GM12878 (cell line): ENCODE measurements around the gene GDI2. TPM values are rescaled to one million over a fixed set of nuclear protein-coding genes. Genes with fewer than 3 reads are reported as not detected.

Experiments
- BRCA1 ChIP-seq: IDR thresholded peaks from 2 replicates; pipeline ENCODE4 v1.6.1; 2011; ENCODE audit warnings: low read depth, low read length, improper control_type of control experiment
- CTCF ChIP-seq, 3 experiments: IDR thresholded peaks in 2 of 3; conservative IDR thresholded peaks in 1 of 3; 2 replicates each; pipeline ENCODE4 v1.5.1; 2011; ENCODE audit warnings: low read depth in 3 of 3, low read length in 3 of 3, mild to moderate bottlenecking in 3 of 3, control low read depth in 2 of 3, moderate library complexity in 2 of 3, inconsistent platforms in 1 of 3, mixed read lengths in 1 of 3; ENCODE audit not compliant: control insufficient read depth in 2 of 3, insufficient read depth in 1 of 3; ENCODE audit errors: extremely low read depth in 1 of 3
- EGR1 ChIP-seq, 2 experiments: IDR thresholded peaks; 1 replicate in 1 of 2; 2 replicates in 1 of 2; pipeline ENCODE4 v1.6.1; 2011 to 2012; ENCODE audit warnings: low read depth in 2 of 2, low read length in 2 of 2, borderline replicate concordance in 1 of 2, mild to moderate bottlenecking in 1 of 2, moderate library complexity in 1 of 2
- FOXK2 ChIP-seq: fragments of 450-650 bp; IDR thresholded peaks from 2 replicates; pipeline ENCODE4 v1.6.1; 2017; ENCODE audit warnings: mild to moderate bottlenecking, moderate library complexity
- JUNB ChIP-seq: IDR thresholded peaks from 2 replicates; pipeline ENCODE4 v1.6.1; 2016; ENCODE audit warnings: antibody characterized with exemption, mild to moderate bottlenecking
- KLF5 ChIP-seq: fragments of 450-650 bp; IDR thresholded peaks from 2 replicates; pipeline ENCODE4 v1.6.1; 2014; ENCODE audit warnings: mild to moderate bottlenecking; ENCODE audit not compliant: partially characterized antibody
- MTA2 ChIP-seq: fragments of 450-650 bp; IDR thresholded peaks from 2 replicates; pipeline ENCODE4 v1.6.1; 2016; ENCODE audit warnings: low read depth, mild to moderate bottlenecking, moderate library complexity
- NFIC ChIP-seq: IDR thresholded peaks from 2 replicates; pipeline ENCODE4 v1.6.1; 2012; ENCODE audit warnings: low read depth, mild to moderate bottlenecking, inconsistent platforms, low read length, moderate library complexity
- NFXL1 ChIP-seq: fragments of 450-650 bp; IDR thresholded peaks from 2 replicates; pipeline ENCODE4 v1.6.1; 2017; ENCODE audit warnings: antibody characterized with exemption, mild to moderate bottlenecking, borderline replicate concordance
- NRF1 ChIP-seq: conservative IDR thresholded peaks from 2 replicates; pipeline ENCODE4 v1.6.1; 2011; ENCODE audit warnings: mild to moderate bottlenecking, low read depth, low read length, improper control_type of control experiment
- PKNOX1 ChIP-seq: fragments of 450-650 bp; IDR thresholded peaks from 2 replicates; pipeline ENCODE4 v1.6.1; 2016; ENCODE audit warnings: mild to moderate bottlenecking
- PML ChIP-seq: IDR thresholded peaks from 2 replicates; pipeline ENCODE4 v1.6.1; 2012; ENCODE audit warnings: low read length, inconsistent platforms
- POU2F2 ChIP-seq: IDR thresholded peaks from 3 replicates; pipeline ENCODE4 v1.6.1; 2011; ENCODE audit warnings: low read depth, mild to moderate bottlenecking, low read length, borderline replicate concordance
- RB1 ChIP-seq: fragments of 450-650 bp; formaldehyde crosslinking; IDR thresholded peaks from 2 replicates; pipeline ENCODE4 v1.6.1; 2017; ENCODE audit warnings: mild to moderate bottlenecking, borderline replicate concordance
- RFX5 ChIP-seq: IDR thresholded peaks from 2 replicates; pipeline ENCODE4 v1.6.1; 2011; ENCODE audit warnings: low read depth, low read length, improper control_type of control experiment
- SUZ12 ChIP-seq: fragments of 200-600 bp; sonication (generic); IDR thresholded peaks from one replicate; pipeline ENCODE4 v1.6.1; 2018; ENCODE audit warnings: antibody characterized with exemption, mild to moderate bottlenecking; ENCODE audit not compliant: unreplicated experiment
- ZBTB11 ChIP-seq: fragments of 450-650 bp; formaldehyde crosslinking; IDR thresholded peaks from 2 replicates; pipeline ENCODE4 v1.5.0; 2022; ENCODE audit warnings: mild to moderate bottlenecking, missing genetic modification characterization
- ZSCAN29 ChIP-seq: fragments of 450-650 bp; IDR thresholded peaks from 2 replicates; pipeline ENCODE4 v1.6.1; 2017; ENCODE audit warnings: mild to moderate bottlenecking, moderate library complexity
- polyA plus RNA-seq, 11 experiments: library from polyadenylated mRNA; depleted of rRNA in 4 of 11; unstranded in 6 of 11; stranded (reverse) in 5 of 11; fragments of >200 nt; fragmentation: Nextera tagmentation in 4 of 11; fragmentation: Illumina TruSeq in 1 of 11; extraction: Ambion mirVana in 4 of 11; extraction: Trizol in 1 of 11; gene quantifications; 1 replicate in 1 of 11; 2 replicates in 10 of 11; pipeline versions ENCODE4 v1.2.1 to v1.2.3, GENCODE V29; 2011 to 2016; ENCODE audit warnings: inconsistent platforms in 2 of 11, missing spikeins in 2 of 11, low read depth in 1 of 11
- total RNA-seq, 4 experiments: library from RNA; depleted of rRNA in 3 of 4; stranded (reverse); fragments of >200 nt in 3 of 4; fragmentation: Illumina TruSeq in 1 of 4; extraction: Trizol in 1 of 4; gene quantifications; 2 replicates each; pipeline versions ENCODE4 v1.2.1 to v1.2.3, GENCODE V29; 2013 to 2021
- TF ChIP-seq, protein P1 (sequence below): fragments of 450-650 bp; IDR thresholded peaks from 2 replicates; pipeline ENCODE4 v1.6.1; 2017; ENCODE audit warnings: mild to moderate bottlenecking, moderate library complexity

Gene GDI2
- total and polyA plus RNA-seq, 10 of the 15 experiments (the other 5 are each of a cell fraction or from before 2014, with no cell fraction given): 261 to 395 (median 276) TPM

DNA sequence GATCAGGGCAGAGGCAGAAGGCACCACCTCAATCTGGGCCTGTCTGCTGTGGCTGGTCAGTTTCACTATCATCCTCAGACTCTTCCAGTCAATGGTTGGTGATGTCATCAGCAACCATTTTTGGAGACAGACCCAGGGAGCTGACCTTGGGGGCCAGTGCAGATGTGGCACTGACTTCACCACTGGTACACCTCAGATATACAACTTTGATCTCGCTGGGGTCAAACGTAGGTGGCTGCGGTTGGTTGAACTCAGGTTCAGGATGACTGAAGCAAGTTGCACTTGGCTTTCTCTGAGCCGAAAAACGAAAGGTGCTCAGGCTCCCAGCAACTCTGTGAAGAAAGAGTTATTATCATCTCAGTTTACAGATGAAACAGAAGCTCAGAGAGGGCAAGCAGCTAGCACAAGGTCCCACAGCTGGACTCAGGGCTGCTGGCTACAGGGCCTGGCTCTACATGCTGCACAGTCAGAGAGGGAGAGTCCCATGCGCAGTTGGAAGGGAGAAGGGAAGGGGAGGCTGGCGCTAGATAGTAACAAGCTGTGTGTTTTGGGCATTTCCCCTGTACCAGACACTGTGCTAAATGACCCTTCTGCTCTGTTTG lies 49.2 kb upstream of the GDI2 start (continued):
- no peak for TF ChIP-seq ZBTB11 (CRISPR knock-in tag)
- no peak for TF ChIP-seq BRCA1
- no peak for TF ChIP-seq CTCF (IDR thresholded peaks at IDR 0.05 in 2 of 3, conservative IDR thresholded peaks at IDR 0.05 in 1 of 3; ENCODE audit: control insufficient read depth in 2 of 3, extremely low read depth in 1 of 3, insufficient read depth in 1 of 3, low read depth in 3 of 3, low read length in 3 of 3)
- no peak for TF ChIP-seq NRF1
- TF ChIP-seq, protein P1, sequence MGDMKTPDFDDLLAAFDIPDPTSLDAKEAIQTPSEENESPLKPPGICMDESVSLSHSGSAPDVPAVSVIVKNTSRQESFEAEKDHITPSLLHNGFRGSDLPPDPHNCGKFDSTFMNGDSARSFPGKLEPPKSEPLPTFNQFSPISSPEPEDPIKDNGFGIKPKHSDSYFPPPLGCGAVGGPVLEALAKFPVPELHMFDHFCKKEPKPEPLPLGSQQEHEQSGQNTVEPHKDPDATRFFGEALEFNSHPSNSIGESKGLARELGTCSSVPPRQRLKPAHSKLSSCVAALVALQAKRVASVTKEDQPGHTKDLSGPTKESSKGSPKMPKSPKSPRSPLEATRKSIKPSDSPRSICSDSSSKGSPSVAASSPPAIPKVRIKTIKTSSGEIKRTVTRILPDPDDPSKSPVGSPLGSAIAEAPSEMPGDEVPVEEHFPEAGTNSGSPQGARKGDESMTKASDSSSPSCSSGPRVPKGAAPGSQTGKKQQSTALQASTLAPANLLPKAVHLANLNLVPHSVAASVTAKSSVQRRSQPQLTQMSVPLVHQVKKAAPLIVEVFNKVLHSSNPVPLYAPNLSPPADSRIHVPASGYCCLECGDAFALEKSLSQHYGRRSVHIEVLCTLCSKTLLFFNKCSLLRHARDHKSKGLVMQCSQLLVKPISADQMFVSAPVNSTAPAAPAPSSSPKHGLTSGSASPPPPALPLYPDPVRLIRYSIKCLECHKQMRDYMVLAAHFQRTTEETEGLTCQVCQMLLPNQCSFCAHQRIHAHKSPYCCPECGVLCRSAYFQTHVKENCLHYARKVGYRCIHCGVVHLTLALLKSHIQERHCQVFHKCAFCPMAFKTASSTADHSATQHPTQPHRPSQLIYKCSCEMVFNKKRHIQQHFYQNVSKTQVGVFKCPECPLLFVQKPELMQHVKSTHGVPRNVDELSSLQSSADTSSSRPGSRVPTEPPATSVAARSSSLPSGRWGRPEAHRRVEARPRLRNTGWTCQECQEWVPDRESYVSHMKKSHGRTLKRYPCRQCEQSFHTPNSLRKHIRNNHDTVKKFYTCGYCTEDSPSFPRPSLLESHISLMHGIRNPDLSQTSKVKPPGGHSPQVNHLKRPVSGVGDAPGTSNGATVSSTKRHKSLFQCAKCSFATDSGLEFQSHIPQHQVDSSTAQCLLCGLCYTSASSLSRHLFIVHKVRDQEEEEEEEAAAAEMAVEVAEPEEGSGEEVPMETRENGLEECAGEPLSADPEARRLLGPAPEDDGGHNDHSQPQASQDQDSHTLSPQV: no peak
- no peak; the same call in 1 of the 2 replicates for TF ChIP-seq RB1
- TF ChIP-seq NFIC: peak; percentile 96
- TF ChIP-seq KLF5: peak; percentile 8
- TF ChIP-seq SUZ12: no peak
- TF ChIP-seq EGR1 (IDR thresholded peaks at IDR 0.05; ENCODE audit: borderline replicate concordance in 1 of 2, low read depth in 2 of 2, low read length in 2 of 2): peak in 1 of 2 experiments; percentile 81; a peak in 1 of 3 replicates
- no peak for TF ChIP-seq RFX5
- TF ChIP-seq ZSCAN29: no peak
- peak; percentile 90 for TF ChIP-seq MTA2
- TF ChIP-seq POU2F2: peak; percentile 10; the same call in 1 of the 3 replicates
- peak; percentile 89 for TF ChIP-seq NFXL1
- TF ChIP-seq PKNOX1: peak; percentile 67
- TF ChIP-seq PML: peak; percentile 77; the same call in 1 of the 2 replicates
- peak; percentile 82 for TF ChIP-seq JUNB
- no peak; the same call in 1 of the 2 replicates for TF ChIP-seq FOXK2
